ENCODE results near the gene TSPAN5.

DNA sequence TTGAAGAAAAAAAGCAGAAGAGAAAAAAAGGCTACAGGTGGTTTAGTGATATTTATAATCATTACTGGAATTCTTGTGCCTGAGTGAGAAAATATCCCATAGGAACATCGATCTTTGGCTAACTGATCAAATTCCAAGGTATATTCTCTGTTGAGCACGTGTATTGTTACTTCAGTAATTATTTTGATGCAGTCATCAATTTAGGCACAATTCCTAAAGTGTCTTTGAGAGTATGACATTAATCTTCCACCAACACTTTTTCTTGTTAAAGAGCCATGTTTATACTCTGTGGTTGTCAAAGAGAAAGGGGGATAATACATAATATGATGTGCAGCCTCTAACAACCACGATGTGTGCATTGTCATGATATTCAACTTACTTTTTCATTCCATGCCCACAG is 151.1 kb downstream of the TSPAN5 start:
- TF ChIP-seq CTCF (IDR thresholded peaks at IDR 0.05) (no peak), POLR2A (IDR thresholded peaks at IDR 0.05) (no peak)

Measured in testis (tissue), 2 donors.